HG02623 (cell line): ENCODE measurements around the gene SPARCL1.
"Not testable (repeated sequence)": the region's sequence is repeated elsewhere in the genome, so short reads cannot be mapped to it uniquely, and the experiment has no call there.

Experiments
- ATAC-seq: cut with Tn5 transposase; IDR thresholded peaks from one replicate; pipeline ENCODE4 v1.9.1; 2021; ENCODE audit warnings: moderate library complexity; ENCODE audit not compliant: unreplicated experiment

SPARCL1 gene, protein sequence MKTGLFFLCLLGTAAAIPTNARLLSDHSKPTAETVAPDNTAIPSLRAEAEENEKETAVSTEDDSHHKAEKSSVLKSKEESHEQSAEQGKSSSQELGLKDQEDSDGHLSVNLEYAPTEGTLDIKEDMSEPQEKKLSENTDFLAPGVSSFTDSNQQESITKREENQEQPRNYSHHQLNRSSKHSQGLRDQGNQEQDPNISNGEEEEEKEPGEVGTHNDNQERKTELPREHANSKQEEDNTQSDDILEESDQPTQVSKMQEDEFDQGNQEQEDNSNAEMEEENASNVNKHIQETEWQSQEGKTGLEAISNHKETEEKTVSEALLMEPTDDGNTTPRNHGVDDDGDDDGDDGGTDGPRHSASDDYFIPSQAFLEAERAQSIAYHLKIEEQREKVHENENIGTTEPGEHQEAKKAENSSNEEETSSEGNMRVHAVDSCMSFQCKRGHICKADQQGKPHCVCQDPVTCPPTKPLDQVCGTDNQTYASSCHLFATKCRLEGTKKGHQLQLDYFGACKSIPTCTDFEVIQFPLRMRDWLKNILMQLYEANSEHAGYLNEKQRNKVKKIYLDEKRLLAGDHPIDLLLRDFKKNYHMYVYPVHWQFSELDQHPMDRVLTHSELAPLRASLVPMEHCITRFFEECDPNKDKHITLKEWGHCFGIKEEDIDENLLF

DNA sequence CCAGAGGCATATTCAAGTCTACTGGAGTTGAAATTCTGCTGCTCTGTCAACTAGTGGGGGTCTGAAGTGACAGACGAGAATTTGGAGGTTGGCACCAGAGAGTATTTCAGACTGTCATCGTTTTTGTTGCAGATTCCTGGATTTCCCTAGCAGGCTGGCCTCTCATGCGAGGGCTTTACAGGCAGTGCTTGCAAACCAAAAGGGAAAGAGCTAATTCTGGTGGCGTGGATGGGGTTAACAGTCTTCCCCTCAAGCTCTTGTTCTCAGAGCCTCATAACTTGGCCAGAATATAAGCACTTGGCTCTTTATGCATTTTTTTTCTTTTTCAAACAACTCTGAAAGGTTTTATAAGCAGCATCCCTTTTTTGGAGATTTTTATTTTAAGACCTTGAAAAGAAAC lies at the start of gene SPARCL1:
SPARCL1 (minus strand) TSS at position 190 of the 400 bp plus-strand sequence. CDS start 29,802 bp downstream, outside the sequence.
- ATAC-seq, result no peak

DNA sequence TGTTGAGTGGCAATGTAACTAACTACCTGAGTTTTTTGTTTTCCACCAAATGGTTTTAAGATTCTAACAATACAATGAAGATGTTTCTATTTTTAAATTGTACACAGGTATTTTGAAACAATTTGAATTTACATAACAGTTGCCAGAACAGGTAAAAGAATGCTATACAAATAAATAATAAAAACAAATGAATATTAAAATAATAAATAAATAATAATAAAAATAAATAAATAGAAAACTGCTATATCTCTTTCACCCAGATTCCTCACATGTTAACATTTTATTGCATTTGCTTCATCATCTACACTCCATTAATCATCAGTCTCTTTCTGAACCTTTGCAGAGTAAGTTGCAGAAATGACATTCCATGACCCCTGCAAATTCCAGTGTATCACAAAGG lies 46.8 kb upstream of the SPARCL1 start:
- no peak for ATAC-seq

DNA sequence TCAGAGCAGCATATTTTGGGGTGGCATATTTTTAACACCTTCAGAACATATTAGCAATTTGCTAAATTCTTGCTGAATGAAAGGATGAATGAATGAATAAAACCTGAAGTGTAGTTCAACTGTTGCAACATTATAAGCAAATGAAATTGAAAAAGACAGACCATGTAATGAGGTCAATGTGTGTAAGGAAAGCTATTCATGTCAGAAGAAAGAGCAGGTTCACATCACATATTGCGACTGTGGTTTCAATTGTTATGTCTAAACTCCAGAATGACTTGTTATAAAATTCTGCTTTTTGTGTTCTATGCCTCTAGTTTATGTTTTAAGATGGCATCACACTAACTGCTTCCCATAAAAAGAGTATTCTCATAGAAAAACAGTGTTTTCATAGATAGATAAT lies 46.2 kb upstream of the SPARCL1 start:
- no peak for ATAC-seq

DNA sequence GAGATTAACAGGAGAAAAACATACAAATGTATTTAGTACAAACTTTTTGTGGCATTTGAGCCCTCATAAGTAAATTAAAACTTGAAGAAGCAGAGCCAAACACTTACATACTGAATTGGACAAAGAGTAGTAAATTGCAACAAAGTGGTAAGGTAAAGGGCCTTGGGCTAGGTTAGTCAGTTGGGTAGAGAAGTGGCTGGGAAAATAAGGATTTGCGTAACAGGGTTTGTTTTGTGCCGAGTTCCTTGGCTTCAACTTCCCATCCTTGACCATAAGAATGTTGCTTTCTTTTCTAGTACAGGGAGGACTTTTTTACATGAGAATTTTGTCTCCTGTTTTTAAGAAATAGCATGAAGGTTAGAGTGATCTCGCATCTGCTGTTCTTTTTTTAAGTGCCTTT lies 45.8 kb upstream of the SPARCL1 start:
- ATAC-seq, result no peak

DNA sequence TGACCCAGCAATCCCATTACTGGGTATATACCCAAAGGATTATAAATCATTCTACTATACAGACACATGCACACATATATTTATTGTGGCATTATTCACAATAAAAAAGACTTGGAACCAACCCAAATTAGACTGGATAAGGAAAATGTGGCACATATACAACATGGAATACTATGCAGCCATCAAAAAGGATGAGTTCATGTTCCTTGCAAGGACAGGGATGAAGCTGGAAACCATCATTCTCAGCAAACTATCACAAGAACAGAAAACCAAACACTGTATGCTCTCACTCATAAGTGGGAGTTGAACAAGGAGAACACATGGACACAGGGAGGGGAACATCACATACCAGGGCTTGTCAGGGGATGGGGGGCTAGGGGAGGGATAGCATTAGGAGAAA lies 45.2 kb upstream of the SPARCL1 start:
- ATAC-seq, result not testable (repeated sequence)

DNA sequence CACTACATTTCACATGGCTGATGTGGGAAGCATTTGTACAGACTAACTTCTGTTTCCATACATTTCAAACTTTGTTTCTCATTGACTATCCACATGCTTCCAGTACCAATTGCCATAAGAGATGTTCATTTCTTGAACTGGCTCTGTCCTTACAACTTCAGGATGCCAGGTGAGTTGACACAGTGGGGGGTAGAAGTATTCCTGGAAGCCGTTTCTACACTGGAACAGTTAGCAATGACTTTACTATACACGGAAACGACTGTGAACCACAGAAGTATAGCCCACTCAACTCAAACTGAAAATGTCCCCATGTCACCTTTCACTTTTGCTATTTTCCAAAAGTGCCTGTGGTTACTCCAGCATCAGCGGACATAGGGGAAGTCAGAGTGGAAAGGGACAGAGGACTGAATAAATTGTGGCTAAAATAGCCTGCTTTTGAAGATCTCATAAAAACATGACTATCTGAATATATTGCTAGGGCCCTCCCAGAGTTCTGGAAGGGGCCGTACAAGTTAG lies 41.2 kb upstream of the SPARCL1 start:
- no peak for ATAC-seq

DNA sequence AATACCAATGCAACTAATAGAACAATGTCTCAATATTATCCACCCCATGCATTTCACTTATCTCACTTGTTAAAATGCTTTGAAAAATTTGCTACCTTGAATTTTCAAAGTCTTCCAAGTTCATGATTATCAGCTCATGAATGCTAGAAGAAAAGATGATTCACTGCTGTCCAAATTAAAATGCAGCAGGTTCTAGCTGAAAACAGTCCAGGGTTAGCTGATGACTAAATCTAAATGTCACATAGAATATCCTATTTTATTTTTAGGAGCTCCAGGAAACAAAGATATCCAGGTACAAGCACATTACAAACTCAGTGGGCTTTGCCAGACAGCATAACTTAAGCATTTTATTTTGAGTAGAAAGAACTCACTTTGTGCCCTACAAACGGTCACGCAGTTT lies 38.0 kb upstream of the SPARCL1 start:
- ATAC-seq, result no peak

DNA sequence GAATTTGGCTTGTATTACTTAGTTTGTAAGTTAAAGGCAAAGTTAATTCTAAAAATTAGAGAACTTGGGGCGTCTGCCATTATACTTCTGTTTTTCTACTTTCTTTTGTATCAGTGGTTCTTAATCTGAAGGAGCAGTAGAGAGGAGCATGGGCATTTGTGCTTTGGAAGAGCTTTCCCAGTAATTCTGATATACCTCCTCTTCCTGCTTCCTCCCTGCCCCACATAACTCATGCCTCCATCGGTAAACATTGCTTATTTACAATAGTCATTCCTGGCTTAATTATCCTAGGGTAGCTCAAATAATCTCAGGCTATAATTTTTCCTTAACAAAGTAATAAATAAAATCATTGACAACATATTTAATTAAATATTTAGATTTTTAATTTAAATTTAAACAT lies 37.1 kb upstream of the SPARCL1 start:
- ATAC-seq, result no peak

DNA sequence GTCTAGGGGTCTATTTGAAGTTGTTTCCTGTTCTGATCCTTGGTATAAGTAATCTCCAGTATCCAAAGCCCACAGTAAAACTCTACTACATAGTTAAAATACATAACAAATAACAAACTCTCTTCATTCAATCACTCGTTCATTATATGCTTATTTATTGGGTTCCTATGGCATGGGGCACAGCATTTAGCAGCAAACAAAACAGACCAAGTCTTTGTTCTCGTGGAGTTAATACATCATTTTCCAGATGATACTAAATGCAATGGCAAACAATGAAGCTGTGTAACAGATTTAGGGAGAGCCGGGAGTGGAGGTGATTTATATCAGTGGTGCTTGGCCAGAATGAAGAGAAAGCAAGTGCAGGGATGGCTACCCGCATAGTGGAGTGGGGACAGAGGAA lies 36.6 kb upstream of the SPARCL1 start:
- no peak for ATAC-seq

DNA sequence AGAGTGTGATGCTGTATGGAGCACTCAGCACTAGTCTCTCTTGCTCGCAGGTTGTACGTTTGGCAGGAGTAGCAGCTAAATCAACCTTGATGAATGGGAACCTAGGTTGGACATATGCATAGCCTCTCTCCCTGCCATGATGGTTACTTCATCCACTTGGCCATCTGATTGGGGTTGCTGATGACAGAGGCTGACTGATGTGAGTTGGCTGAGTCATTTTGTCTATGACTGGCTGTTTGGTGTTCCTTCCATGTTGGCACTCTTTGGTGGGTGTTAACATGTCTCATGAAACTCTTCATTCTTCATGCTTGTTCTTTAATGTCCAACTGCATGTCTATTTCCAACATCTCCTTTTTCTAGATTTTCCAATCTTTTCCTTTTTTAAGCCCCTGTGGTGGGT lies 31.6 kb upstream of the SPARCL1 start:
- no peak for ATAC-seq

DNA sequence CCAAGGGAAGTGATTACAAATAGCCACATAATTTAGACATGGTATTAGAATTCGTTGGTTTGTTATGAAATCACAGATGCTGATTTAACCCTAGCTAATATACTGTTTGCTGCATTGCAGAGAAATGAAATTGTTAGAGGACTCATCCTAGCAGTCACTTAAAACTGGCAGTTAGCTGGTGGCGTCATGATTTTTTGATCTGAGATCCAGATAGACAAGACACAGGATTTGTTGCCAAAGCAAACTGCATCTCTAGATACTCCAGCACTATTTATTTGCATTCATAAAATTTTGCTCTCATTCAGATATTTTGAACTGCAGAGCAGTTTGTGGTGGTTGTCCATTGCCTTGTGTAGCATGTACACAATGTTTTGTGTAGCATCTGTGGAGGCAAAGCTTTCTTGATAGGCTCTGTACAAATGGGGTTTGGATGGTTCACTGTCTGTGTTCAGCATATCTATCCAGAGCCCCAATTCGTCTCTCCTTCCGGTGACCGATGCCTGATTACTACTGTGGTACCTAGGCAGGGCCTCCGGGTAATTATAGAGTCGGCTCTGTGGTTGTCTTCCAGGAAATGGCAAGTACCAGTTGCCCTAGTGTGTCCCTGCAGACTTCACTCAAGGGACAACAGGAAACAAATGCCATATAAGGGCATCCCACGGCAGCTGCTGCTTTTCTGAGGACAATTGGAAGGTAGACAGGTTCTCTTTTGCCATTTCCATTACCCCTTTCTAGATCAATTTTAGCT lies 30.1 kb upstream of the SPARCL1 start:
- ATAC-seq, result peak; percentile 98

DNA sequence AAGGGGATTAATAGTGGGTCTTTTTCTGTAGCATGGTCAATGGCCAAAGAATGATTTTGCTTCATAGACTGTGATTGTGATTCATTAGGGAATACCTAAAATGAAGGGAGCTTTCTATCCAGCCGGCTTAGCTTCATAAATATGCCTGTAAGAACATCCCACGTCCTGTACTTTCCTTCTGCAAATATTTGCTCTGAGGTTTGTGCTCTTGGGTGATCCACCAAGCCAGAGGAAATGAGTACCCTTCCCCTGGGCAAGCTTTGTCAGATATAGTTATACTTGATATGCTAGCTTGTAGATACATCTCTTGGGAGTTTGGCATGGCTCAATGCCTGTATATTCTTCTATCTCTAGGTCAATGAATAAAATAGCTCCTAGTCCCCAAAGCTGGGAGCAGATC lies 28.2 kb upstream of the SPARCL1 start:
- ATAC-seq, result no peak

DNA sequence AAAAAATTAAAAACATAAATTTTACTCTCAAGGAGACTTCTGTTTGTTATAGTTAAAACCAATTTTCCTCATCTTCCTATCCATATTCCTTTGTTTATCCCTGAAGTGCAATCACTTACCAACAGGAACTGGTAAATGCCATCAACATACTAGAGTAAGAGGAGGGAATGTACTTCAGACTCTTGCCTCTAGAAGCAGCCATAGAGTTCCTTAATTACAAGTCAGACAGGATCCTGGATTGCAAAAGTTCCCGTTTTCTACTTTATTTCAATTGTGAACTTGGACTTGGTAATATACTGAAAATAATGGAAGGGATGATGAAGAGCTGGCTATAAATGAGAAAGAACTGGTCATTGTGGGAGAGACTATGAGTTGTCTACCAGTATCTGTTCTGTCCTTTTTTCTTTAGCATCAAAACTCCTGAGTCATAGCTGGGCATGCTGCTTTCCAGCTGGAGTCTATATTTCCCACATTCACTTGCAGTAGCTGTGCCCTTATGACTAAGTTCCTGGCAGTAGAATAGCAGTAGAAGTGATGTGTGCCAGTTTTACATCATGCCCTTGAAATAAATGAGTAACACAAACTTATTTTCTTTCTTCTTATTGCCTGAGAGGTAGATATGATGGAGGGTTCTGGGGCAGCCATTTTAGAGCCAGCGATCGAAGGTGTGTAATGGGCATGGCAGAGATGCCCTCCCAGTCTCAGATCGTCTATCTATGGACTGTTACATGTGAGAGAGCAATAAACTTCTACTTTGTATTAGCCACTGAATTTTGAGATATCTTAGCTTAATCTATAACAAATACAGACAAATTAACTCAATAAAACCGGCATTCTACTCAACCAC lies 26.8 kb upstream of the SPARCL1 start:
- no peak for ATAC-seq

DNA sequence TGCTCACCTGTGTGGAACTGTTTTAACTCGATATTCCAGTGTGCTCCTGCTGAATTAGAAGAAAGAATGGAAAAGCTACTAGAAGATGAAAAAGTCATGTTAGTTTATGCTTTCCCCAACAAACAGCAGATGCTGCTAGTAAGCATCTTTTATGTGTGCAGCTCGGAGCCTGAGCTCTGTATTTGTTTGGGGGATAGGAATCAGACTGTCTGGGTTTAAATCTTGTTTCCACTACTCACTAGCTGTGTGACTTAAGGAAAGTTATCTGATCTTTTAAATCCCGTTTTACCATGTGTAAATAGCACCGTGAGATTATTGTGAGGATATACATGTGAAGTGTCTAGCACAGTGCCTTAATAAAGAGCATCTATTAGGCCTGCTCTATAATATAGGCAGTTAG lies 24.0 kb upstream of the SPARCL1 start:
- ATAC-seq, result no peak

DNA sequence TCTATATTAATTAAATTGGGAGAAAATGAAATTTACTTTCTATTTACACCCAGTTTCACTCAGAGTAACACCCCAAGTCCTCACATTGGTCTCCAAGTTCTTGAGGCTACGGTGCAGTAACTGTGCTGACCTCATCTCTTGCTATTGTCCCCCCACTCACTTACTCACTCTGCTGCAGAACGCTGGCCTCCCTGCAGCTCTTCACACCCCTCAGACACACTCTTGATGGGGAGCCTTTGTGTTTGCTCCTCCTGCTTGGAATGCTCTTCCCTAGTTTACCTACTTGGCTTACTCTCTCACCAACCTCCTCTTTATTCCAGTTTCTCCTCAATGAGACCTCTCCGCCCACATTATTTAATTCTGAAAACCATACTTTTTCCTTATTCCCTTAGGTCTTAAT lies 22.2 kb upstream of the SPARCL1 start:
- ATAC-seq, result no peak

DNA sequence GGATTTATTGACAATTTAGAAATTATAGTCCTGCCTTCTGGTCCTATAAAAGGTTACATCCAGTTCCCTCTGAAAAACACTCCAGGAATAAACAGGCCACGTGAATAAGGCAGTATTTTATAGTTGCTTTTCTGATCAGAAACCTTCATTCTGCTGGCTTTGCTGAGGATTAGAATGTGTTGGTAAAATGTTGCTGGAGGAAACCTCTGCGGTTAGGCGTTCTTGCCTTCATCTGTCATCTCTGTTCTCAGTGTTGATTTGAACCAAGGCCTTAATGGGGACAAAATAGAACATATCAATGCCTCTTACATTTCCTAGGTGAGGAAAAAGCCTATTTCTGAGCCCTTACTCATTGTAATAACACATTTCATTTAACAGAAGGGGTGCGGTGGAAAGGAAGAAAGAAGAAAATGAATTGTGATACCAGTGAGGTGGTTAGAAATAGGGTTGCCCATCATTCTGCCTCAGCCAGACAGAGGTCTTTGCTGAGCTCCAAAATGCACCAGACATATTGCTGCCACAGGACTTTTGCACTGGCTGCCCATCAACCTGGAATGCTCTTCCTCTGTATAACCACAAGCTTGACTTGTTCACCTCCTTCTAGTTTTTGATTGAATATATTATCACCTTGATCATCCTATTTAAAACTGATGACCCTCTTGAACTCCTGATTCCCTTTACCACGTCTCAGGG lies 18.0 kb upstream of the SPARCL1 start:
- no peak for ATAC-seq

DNA sequence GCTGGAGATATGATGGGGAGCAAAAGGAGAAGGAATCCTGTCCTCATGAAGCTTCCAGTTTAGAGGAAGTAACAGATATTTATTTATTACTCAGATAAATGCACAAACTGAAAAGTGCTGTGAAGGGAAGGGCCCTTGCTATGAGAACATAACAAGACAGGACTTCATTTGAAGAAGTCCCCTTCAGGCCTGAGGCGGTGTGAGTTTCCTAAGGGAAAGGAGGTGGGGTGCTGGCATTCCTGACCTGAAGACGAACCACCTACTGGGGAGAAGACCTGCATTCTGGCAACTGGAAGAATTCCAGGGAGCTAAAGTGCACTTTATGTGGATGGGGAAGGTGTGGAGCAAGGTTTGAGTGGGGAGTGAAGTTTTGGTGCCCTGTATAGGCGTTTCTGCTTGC lies 15.9 kb upstream of the SPARCL1 start:
- ATAC-seq, result no peak

DNA sequence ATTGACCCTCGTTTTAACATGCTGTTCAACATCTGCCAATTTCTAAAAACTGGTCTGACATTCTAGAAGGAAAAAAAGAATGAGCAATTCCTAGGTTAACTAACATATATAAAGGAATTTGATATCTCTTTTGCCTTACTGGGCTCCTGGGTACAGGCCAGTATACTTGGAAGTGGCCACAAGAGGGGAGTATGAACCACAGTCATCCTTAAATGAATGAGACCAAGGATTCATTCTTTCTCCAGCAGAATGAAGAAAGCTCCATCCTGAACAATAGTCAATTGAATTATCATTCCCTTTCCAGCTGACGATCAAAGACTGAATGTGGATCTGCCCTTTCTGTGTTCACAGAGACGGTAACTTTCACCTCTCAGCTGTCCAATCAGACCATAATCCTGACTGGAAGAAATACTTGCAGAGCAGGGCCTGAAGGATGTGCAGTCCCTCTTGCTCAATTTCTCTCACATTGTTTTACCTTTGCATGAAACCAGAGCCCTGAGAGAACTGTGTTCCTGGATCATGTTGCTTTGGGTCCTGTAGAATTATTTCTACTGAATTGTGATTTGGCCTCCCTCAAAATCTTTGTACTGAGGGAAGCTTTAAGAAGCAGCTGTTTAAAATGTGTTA lies 14.8 kb upstream of the SPARCL1 start:
- ATAC-seq, result no peak

DNA sequence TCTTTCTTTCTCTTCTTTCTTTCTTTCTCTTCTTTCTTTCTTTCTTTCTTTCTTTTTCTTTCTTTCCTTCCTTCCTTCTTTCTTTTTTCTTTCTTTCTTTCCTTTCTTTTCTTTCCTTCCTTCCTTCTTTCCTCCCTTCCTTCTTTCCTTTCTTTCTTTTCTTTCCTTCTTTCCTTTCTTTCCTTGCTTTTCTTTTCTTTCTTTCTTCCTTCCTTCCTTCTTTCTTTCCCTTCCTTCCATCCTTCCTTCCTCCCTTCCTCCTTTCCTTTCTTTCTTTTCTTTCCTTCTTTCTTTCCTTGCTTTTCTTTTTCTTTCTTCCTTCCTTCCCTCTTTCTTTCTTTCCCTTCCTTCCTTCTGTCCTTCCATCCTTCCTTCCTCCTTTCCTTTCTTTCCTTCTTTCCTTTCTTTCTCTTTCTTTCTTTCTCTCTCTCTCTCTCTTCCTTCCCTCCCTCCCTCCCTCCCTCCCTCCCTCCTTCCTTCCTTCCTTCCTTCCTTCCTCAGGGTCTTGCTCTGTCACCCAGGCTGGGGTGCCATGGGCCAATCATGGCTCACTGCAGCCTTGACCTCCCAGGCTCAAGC lies 13.6 kb upstream of the SPARCL1 start:
- no peak for ATAC-seq
